HCT116 (cell line): Measurements from ENCODE around the gene TNP1. TPM values are rescaled to one million over a fixed set of nuclear protein-coding genes. Genes with fewer than 3 reads are reported as not detected.

Experiments used
- ATAC-seq: fragments of 200-7000 bp; cut with Tn5 transposase; 2 replicates; pipeline ENCODE4 v1.9.1; 2020; ENCODE audit warnings: mild to moderate bottlenecking, moderate library complexity
- BruUV-seq: library from RNA; stranded (reverse); fragments of 400-500 nt; replicated peaks from 2 replicates; lab custom pipeline; 2021; lab: Mats Ljungman, UMichigan
- CTCF ChIA-PET: fragments of 300-600 bp; sonication (Branson Sonifier 250); formaldehyde crosslinking; loops from one replicate; lab custom pipeline; 2021; ENCODE audit warnings: antibody characterized with exemption; lab: Charles Lee
- POLR2A ChIA-PET: fragments of 300-600, 350-600 bp; sonication (Branson Sonifier 250); formaldehyde crosslinking; loops from one replicate; lab custom pipeline; 2021; ENCODE audit warnings: antibody characterized with exemption; lab: Charles Lee
- RAD21 ChIA-PET, 2 experiments: fragments of 300-600 bp; sonication (Branson Sonifier 250); formaldehyde crosslinking; loops; one replicate each; lab custom pipeline; 2023; ENCODE audit warnings: low total read pairs in 2 of 2; ENCODE audit not compliant: uncharacterized antibody in 2 of 2, unreplicated experiment in 2 of 2, low non-redundant PET in 1 of 2; lab: Charles Lee
- DNase-seq: peaks from one replicate; pipeline ENCODE4 v3.0.0-alpha.2; 2010; ENCODE audit warnings: low read depth, low spot score
- H2AFZ ChIP-seq: fragments of 200-600 bp; shearing (Covaris generic), sonication (generic); 2 replicates; pipeline ENCODE4 v1.6.1; 2017; ENCODE audit warnings: low read depth, mixed run types, mixed read lengths, antibody characterized with exemption, low read length; ENCODE audit not compliant: poor library complexity, severe bottlenecking
- H3K27ac ChIP-seq: 2 replicates; pipeline ENCODE4 v1.5.1; 2012; ENCODE audit warnings: low read depth, low read length
- H3K27me3 ChIP-seq: fragments of 200-600 bp; sonication (generic); 2 replicates; pipeline ENCODE4 v1.6.1; 2016; ENCODE audit warnings: mixed run types, low read length, mixed read lengths; ENCODE audit not compliant: insufficient read depth
- H3K36me3 ChIP-seq, 2 experiments: fragments of 200-500 bp in 1 of 2; fragments of 200-600 bp in 1 of 2; sonication (Bioruptor generic) in 1 of 2; sonication (generic) in 1 of 2; 2 replicates each; pipeline versions ENCODE4 v1.5.1 to v1.6.1; 2014 to 2016; ENCODE audit warnings: low read length in 2 of 2, inconsistent platforms in 1 of 2, mixed read lengths in 1 of 2, mixed run types in 1 of 2; ENCODE audit not compliant: insufficient read depth in 2 of 2, control insufficient read depth in 1 of 2
- H3K4me1 ChIP-seq, 2 experiments: fragments of 200-600 bp in 1 of 2; sonication (generic) in 1 of 2; 2 replicates each; pipeline versions ENCODE4 v1.5.1 to v1.6.1; 2012 to 2017; ENCODE audit warnings: low read length in 2 of 2, inconsistent platforms in 1 of 2, mild to moderate bottlenecking in 1 of 2, mixed read lengths in 1 of 2, mixed run types in 1 of 2, moderate library complexity in 1 of 2; ENCODE audit not compliant: insufficient read depth in 2 of 2, control insufficient read depth in 1 of 2
- H3K4me2 ChIP-seq: fragments of 200-600 bp; sonication (generic); 2 replicates; pipeline ENCODE4 v1.6.1; 2017; ENCODE audit warnings: mixed run types, low read length, mixed read lengths
- H3K4me3 ChIP-seq, 2 experiments: fragments of 200-600 bp in 1 of 2; sonication (generic) in 1 of 2; replicated peaks in 1 of 2; 2 replicates each; pipeline ENCODE4 v1.5.1; 2011 to 2016; ENCODE audit warnings: low read length in 2 of 2, control low read depth in 1 of 2, low read depth in 1 of 2, mild to moderate bottlenecking in 1 of 2, mixed read lengths in 1 of 2, mixed run types in 1 of 2
- H3K79me2 ChIP-seq: fragments of 200-600 bp; sonication (generic); 2 replicates; pipeline ENCODE4 v1.6.1; 2017; ENCODE audit warnings: mild to moderate bottlenecking, mixed run types, low read length, moderate library complexity, mixed read lengths; ENCODE audit not compliant: insufficient read depth
- H3K9ac ChIP-seq: fragments of 200-600 bp; sonication (generic); 2 replicates; pipeline ENCODE4 v1.6.1; 2016; ENCODE audit warnings: low read length, mixed read lengths
- H3K9me2 ChIP-seq: fragments of 200-600 bp; sonication (generic), shearing (Covaris generic); 2 replicates; pipeline ENCODE4 v1.6.1; 2017; ENCODE audit warnings: mixed run types, mild to moderate bottlenecking, moderate library complexity; ENCODE audit not compliant: insufficient read depth
- H3K9me3 ChIP-seq, 2 experiments: fragments of 200-500 bp in 1 of 2; fragments of 200-600 bp in 1 of 2; sonication (Bioruptor generic) in 1 of 2; sonication (generic) in 1 of 2; 2 replicates each; pipeline ENCODE4 v1.6.1; 2014 to 2017; ENCODE audit warnings: low read length in 2 of 2, mixed read lengths in 2 of 2, inconsistent platforms in 1 of 2, low read depth in 1 of 2, mild to moderate bottlenecking in 1 of 2, mixed run types in 1 of 2, moderate library complexity in 1 of 2; ENCODE audit not compliant: control insufficient read depth in 1 of 2, insufficient read depth in 1 of 2
- H4K20me1 ChIP-seq: fragments of 200-600 bp; sonication (generic), shearing (Covaris generic); 2 replicates; pipeline ENCODE4 v1.6.1; 2017; ENCODE audit warnings: mixed run types, mild to moderate bottlenecking, moderate library complexity; ENCODE audit not compliant: insufficient read depth
- CBX3 ChIP-seq: IDR thresholded peaks from 2 replicates; pipeline ENCODE4 v1.6.1; 2012; ENCODE audit warnings: low read depth
- CEBPB ChIP-seq: IDR thresholded peaks from 2 replicates; pipeline ENCODE4 v1.6.1; 2012; ENCODE audit warnings: low read depth
- EGR1 ChIP-seq: IDR thresholded peaks from 2 replicates; pipeline ENCODE4 v1.6.1; 2012; ENCODE audit warnings: low read depth
- JUND ChIP-seq: IDR thresholded peaks from 2 replicates; pipeline ENCODE4 v1.6.1; 2012
- POLR2AphosphoS5 ChIP-seq: IDR thresholded peaks from 2 replicates; pipeline ENCODE4 v1.6.1; 2011; ENCODE audit warnings: mild to moderate bottlenecking, low read depth, low read length, moderate library complexity
- SIN3A ChIP-seq: IDR thresholded peaks from 2 replicates; pipeline ENCODE4 v1.6.1; 2012; ENCODE audit warnings: low read depth
- SP1 ChIP-seq: IDR thresholded peaks from 2 replicates; pipeline ENCODE4 v1.6.1; 2012; ENCODE audit warnings: low read depth
- YY1 ChIP-seq: IDR thresholded peaks from 2 replicates; pipeline ENCODE4 v1.6.1; 2011; ENCODE audit warnings: low read length, low read depth, moderate library complexity, mild to moderate bottlenecking; ENCODE audit not compliant: insufficient replicate concordance; ENCODE audit errors: extremely low read depth
- ZBTB33 ChIP-seq: IDR thresholded peaks from 2 replicates; pipeline ENCODE4 v1.6.1; 2011; ENCODE audit warnings: mild to moderate bottlenecking, low read length, moderate library complexity; ENCODE audit not compliant: insufficient replicate concordance; ENCODE audit errors: extremely low read depth
- intact Hi-C: fragments of 100-400 bp; cut with micrococcal nuclease; formaldehyde crosslinking; loops from 2 replicates; pipeline ENCODE4 v1.10.0; 2022
- total RNA-seq: library from RNA; stranded (reverse); gene quantifications from one replicate; pipeline ENCODE4 v1.2.1, GENCODE V29; 2021; ENCODE audit not compliant: unreplicated experiment
- TF ChIP-seq, protein P1 (sequence below), 3 experiments: fragments of 200-600 bp in 1 of 3; sonication (generic) in 1 of 3; IDR thresholded peaks in 2 of 3; conservative IDR thresholded peaks in 1 of 3; 2 replicates each; pipeline ENCODE4 v1.5.1; 2012 to 2017; ENCODE audit warnings: low read depth in 2 of 3, low read length in 2 of 3, antibody characterized with exemption in 1 of 3, borderline replicate concordance in 1 of 3, control low read depth in 1 of 3, mild to moderate bottlenecking in 1 of 3, mixed read lengths in 1 of 3, mixed run types in 1 of 3, moderate library complexity in 1 of 3; ENCODE audit not compliant: insufficient read depth in 1 of 3

TNP1 gene
- total RNA-seq, 1 experiment from 2014 or later = not detected

- Histone ChIP-seq H3K9me3 (no peaks in the 10 kb centered on the region), H3K79me2 (no peaks in the 10 kb centered on the region), H3K27me3 (no peaks in the 10 kb centered on the region), H3K36me3 (no peaks in the 10 kb centered on the region), H3K4me3 (no peak overlapping the region), H3K4me1 (no peaks in the 10 kb centered on the region), H3K9me2 (no peaks in the 10 kb centered on the region), H3K9ac (no peak overlapping the region), H3K27ac (no peak overlapping the region), H4K20me1 (no peaks in the 10 kb centered on the region), H3K4me2 (no peak overlapping the region), H2AFZ (no peak overlapping the region)
- intact Hi-C loops = no loop called here
- POLR2A ChIA-PET = no interaction called here
- RAD21 ChIA-PET = no interaction called here
- TF ChIP-seq POLR2AphosphoS5 = no peak
- ATAC-seq (no peak), DNase-seq (no peak)
- CTCF ChIA-PET = no interaction called here
- BruUV-seq = no TSS peak
Observed at GRCh38 chr2:216880509-216881184, 20.8 kb upstream of the TNP1 start.

GRCh38 chr2:216879727-216880508, 20.1 kb upstream of the TNP1 start:
- intact Hi-C loops = no loop called here
- Histone ChIP-seq H3K36me3 (no peaks in the 10 kb centered on the region), H3K27ac (no peak overlapping the region), H2AFZ (no peak overlapping the region), H3K9me3 (no peaks in the 10 kb centered on the region), H3K9ac (no peak overlapping the region), H3K9me2 (no peaks in the 10 kb centered on the region), H4K20me1 (no peaks in the 10 kb centered on the region), H3K4me3 (no peak overlapping the region), H3K4me2 (no peak overlapping the region), H3K79me2 (no peaks in the 10 kb centered on the region), H3K27me3 (peaks cover 5% of the 10 kb centered on the region; the same call in 1 of the 2 replicates), H3K4me1 (no peaks in the 10 kb centered on the region)
- ATAC-seq = no peak
- no TSS peak for BruUV-seq
- ChIA-PET POLR2A (no interaction called here), RAD21 (no interaction called here), CTCF (no interaction called here)
- TF ChIP-seq YY1 (no peak), CEBPB (no peak), SIN3A (no peak), ZBTB33 (no peak), EGR1 (no peak), JUND (no peak), SP1 (no peak), CBX3 (no peak)
- TF ChIP-seq, protein P1, sequence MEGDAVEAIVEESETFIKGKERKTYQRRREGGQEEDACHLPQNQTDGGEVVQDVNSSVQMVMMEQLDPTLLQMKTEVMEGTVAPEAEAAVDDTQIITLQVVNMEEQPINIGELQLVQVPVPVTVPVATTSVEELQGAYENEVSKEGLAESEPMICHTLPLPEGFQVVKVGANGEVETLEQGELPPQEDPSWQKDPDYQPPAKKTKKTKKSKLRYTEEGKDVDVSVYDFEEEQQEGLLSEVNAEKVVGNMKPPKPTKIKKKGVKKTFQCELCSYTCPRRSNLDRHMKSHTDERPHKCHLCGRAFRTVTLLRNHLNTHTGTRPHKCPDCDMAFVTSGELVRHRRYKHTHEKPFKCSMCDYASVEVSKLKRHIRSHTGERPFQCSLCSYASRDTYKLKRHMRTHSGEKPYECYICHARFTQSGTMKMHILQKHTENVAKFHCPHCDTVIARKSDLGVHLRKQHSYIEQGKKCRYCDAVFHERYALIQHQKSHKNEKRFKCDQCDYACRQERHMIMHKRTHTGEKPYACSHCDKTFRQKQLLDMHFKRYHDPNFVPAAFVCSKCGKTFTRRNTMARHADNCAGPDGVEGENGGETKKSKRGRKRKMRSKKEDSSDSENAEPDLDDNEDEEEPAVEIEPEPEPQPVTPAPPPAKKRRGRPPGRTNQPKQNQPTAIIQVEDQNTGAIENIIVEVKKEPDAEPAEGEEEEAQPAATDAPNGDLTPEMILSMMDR (IDR thresholded peaks at IDR 0.05 in 2 of 3, conservative IDR thresholded peaks at IDR 0.05 in 1 of 3; ENCODE audit: borderline replicate concordance in 1 of 3, insufficient read depth in 1 of 3, low read depth in 2 of 3, low read length in 2 of 3) = no peak
- no peak for DNase-seq
